Activated naive CD4-positive, alpha-beta T cell treated with anti-CD3 and anti-CD28 coated beads, Interleukin-2, amount 50 U/mL, for 72 hours (primary cell): Measurements from ENCODE around the gene PTGR1. TPM values are rescaled to one million over a fixed set of nuclear protein-coding genes. Genes with fewer than 3 reads are reported as not detected.
"Not testable (repeated sequence)": the region's sequence is repeated elsewhere in the genome, so short reads cannot be mapped to it uniquely, and the experiment has no call there.

Experiments used
- ATAC-seq, 2 donors: fragments of 150-1000 bp; cut with Tn5 transposase; 2 replicates each; pipeline ENCODE4 v1.10.0; 2021; ENCODE audit warnings: mild to moderate bottlenecking in 2 of 2, moderate library complexity in 2 of 2
- DNase-seq, 2 donors: peaks; one replicate each; pipeline ENCODE4 v3.0.0; 2021 to 2022; ENCODE audit warnings: low spot score in 2 of 2
- H3K27ac Mint-ChIP-seq, 2 donors: one replicate each; pipeline ENCODE4 v1.8.0; 2022; ENCODE audit warnings: mild to moderate bottlenecking in 2 of 2, mixed read lengths in 2 of 2
- H3K36me3 Mint-ChIP-seq, 2 donors: one replicate each; pipeline ENCODE4 v1.8.0; 2022; ENCODE audit warnings: mixed read lengths in 2 of 2
- H3K9me3 Mint-ChIP-seq, 2 donors: one replicate each; pipeline ENCODE4 v1.8.0; 2022; ENCODE audit warnings: mixed read lengths in 2 of 2
- total RNA-seq, 2 donors: library from RNA; stranded (reverse); gene quantifications; one replicate each; pipeline ENCODE4 v1.2.3, GENCODE V29; 2022

Gene PTGR1
- total RNA-seq, 2 donors from 2014 or later = 0.59 to 14.5 TPM

DNA sequence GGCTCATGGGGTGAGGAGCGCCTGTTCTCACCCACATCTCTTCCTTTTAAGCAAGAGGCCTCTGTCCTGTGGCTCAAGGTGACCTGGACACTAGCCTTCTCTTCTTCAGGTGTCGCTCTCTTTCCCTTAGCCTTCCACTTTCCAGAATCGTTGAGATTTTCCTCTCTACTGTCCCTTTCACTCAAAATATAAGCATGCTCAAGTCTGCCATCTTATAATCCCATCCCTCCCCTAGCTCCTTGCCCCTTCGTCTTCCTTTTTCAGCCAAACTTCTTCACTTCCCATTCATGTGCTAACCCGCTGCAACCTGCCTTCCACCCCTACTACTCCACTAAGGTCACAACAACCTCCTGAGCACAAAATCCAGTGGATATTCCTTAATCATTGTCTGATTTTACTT is 13.1 kb downstream of the PTGR1 start:
- Mint-ChIP-seq H3K9me3 (peaks cover 0 to 3% of the 10 kb centered on the region in 2 donors), H3K27ac (no peak overlapping the region), H3K36me3 (no peaks in the 10 kb centered on the region)
- no peak for DNase-seq
- no peak for ATAC-seq

DNA sequence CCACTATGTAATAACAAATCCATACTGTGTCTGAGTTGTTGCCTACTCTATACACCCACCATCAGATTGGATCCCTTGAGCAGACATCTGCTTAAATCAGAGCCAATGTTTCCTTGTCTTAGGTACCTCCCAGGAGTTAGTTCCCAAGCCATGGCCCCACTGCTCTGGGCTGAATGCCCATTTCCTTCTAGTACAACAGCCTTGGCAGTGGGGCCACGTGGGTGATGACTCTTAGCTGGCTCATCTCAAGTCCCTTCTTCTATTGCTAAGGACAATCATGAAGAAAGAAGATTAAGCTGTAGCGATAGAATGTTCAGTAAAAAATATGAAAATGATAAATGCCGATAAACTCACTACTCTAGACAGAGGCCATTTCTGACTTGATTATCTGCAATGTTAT is 16.6 kb downstream of the PTGR1 start:
- Mint-ChIP-seq H3K9me3 (peaks cover 0 to 3% of the 10 kb centered on the region in 2 donors), H3K27ac (no peak overlapping the region), H3K36me3 (no peaks in the 10 kb centered on the region)
- no peak for ATAC-seq
- DNase-seq = no peak

GRCh38 chr9:111572950-111573604 is 26.4 kb downstream of the PTGR1 start:
- Mint-ChIP-seq H3K27ac (no peak overlapping the region), H3K9me3 (peaks cover 10 to 23% of the 10 kb centered on the region in 2 donors), H3K36me3 (peaks cover 17 to 27% of the 10 kb centered on the region in 2 donors)
- DNase-seq (no peak), ATAC-seq (no peak)

DNA sequence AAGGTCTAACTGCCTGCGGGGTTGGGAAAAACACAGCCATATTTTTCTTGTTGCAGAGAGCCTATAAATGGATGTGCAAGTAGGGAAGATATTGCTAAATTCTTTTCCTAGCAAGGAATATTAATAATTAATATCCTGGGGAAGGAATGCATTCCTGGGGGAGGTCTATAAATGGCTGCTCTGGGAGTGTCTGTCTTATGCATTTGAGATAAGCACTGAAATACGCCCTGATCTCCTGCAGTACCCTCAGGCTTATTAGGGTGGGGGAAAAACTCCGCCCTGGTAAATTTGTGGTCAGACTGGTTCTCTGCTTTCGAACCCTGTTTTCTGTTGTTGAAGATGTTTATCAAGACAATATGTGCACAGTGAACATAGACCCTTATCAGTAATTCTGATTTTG is 31.3 kb downstream of the PTGR1 start:
- peaks cover 28 to 48% of the 10 kb centered on the region in 2 donors for H3K36me3 Mint-ChIP-seq
- not testable (repeated sequence) for ATAC-seq, H3K27ac Mint-ChIP-seq, DNase-seq
- peaks cover 16 to 33% of the 10 kb centered on the region in 2 donors for H3K9me3 Mint-ChIP-seq

DNA sequence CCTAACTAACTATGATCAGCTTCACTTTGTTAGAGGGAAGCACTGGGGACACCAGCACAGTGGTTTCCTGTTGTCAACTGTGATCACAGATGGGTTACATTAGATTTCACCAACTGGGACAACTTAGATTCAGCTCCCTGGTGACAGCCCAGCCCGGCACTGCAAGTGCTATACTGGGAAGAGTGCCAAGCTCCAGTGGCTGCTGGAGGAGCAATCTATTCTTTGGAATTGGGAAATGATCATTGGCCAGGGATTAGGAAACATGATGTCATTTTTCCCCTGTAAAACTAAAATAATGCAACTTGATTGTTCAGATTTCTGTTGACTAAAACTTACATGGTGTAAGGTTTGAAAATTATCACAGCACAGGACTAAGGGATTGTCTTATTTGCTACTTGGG is 33.2 kb downstream of the PTGR1 start:
- H3K27ac Mint-ChIP-seq = no peak overlapping the region
- no peak for ATAC-seq
- DNase-seq = no peak
- H3K36me3 Mint-ChIP-seq = peaks cover 33 to 43% of the 10 kb centered on the region in 2 donors
- H3K9me3 Mint-ChIP-seq = peaks cover 21 to 33% of the 10 kb centered on the region in 2 donors

DNA sequence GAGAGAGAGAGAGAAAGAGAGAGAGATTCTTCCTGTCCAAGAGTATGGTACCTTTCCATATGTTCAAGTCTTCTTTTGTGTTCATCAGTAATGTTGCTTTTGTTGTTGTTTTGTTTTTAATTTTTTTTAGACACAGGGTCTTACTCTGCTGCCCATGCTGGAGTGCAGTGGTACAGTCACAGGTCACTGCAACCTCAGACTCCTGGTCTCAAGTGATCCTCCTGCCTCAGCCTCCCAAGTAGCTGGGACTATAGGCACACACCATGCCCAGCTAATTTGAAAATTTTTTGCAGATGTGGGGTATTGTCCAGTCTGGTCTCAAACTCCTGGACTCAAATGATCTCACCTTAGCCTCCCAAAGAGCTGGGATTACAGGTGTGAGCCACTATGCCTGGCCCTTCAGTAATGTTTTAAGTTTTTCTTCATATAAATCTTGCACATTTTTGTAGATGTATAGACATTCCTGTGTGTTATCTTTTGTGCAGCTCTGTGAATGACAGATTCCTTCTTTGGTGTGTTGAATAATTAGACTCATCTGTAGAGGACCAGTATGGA is 38.2 kb downstream of the PTGR1 start:
- Mint-ChIP-seq H3K36me3 (peaks cover 16 to 30% of the 10 kb centered on the region in 2 donors), H3K27ac (no peak overlapping the region), H3K9me3 (peaks cover 22 to 28% of the 10 kb centered on the region in 2 donors)
- no peak for ATAC-seq
- DNase-seq = no peak

DNA sequence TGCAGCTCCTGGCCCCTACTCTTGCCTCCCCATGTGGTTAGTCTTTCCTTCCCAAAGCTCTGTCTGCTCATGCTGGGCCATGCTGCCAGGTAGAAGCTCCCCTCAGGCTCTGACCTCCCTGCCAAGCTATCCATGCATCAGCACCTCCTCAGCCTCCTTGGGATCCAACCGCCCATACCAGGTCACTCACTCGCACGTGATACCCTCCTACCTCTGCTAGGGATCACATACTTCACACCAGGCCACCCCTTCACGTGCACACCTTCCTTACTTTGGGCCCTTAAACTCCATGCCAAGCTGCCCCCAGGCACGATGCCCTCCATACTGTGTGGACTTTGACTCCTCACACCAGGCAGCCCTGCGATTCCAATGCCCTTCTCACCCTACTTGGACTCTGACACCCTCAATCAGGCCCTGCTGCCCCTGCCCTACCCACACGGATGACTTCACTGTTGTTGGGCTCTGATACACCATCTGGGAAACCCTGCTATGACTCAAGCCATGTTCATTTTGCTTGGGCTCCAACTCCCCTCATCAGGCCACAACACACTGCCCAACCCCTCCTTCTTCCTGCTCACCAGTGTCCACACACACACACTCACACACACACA is 40.3 kb downstream of the PTGR1 start:
- Mint-ChIP-seq H3K9me3 (peaks cover 39 to 40% of the 10 kb centered on the region in 2 donors), H3K27ac (no peak overlapping the region)
- DNase-seq = no peak

DNA sequence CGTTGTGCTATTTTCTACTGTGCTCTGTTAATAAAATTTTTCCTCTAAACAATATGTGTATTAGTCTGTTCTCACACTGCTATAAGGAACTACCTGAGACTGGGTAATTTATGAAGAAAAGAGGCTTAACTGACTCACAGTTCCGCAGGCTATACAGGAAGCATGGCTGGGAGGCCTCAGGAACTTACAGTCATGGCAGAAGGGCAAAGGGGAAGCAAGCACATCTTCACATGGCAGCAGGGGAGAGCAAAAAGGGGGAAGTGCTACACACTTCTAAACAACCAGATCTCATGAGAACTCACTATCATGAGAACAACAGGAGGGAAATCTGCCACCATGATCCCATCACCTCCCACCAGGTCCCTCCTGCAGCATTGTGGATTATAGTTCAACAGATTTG is 44.0 kb downstream of the PTGR1 start:
- Mint-ChIP-seq H3K36me3 (peaks cover 44 to 55% of the 10 kb centered on the region in 2 donors), H3K9me3 (peaks cover 46 to 51% of the 10 kb centered on the region in 2 donors)
- DNase-seq, ATAC-seq, H3K27ac Mint-ChIP-seq: not testable (repeated sequence)

More for the DNA sequence above, 40.3 kb downstream of the PTGR1 start:
- peaks cover 38 to 46% of the 10 kb centered on the region in 2 donors for H3K36me3 Mint-ChIP-seq
- no peak for ATAC-seq

DNA sequence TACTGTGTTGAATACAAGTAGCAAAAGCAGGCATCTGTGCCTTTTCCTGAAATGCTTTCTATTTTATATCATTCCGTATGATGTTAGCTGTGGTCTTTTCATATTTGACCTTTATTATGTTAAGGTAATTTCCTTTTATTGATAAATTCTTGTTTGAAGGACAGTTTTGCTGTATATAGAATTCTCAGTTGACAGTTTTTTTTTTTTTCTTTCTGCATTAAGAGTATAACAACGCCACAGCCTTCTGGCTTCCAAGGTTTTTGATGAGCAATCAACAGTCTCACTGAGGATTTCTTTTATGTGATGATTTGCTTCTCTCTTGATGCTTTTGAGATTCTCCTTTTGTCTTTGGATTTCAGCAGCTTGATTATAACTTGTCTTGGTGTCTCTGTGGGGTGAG is 50.8 kb downstream of the PTGR1 start:
- peaks cover 45 to 47% of the 10 kb centered on the region in 2 donors for H3K9me3 Mint-ChIP-seq
- H3K36me3 Mint-ChIP-seq = peaks cover 65 to 69% of the 10 kb centered on the region in 2 donors
- H3K27ac Mint-ChIP-seq = no peak overlapping the region

GRCh38 chr9:111542497-111543254 is 56.8 kb downstream of the PTGR1 start:
- Mint-ChIP-seq H3K27ac (no peak overlapping the region), H3K9me3 (peaks cover 38 to 42% of the 10 kb centered on the region in 2 donors), H3K36me3 (peaks cover 73 to 76% of the 10 kb centered on the region in 2 donors)
- ATAC-seq (no peak), DNase-seq (no peak)

More for the DNA sequence above, 50.8 kb downstream of the PTGR1 start:
- DNase-seq = no peak
- ATAC-seq = no peak

- peaks cover 50 to 67% of the 10 kb centered on the region in 2 donors for H3K36me3 Mint-ChIP-seq
- ATAC-seq (no peak), DNase-seq (no peak)
- peaks cover 21 to 29% of the 10 kb centered on the region in 2 donors for H3K9me3 Mint-ChIP-seq
- H3K27ac Mint-ChIP-seq = no peak overlapping the region
These were observed 66.2 kb downstream of the PTGR1 start for GRCh38 chr9:111533099-111533790.

DNA sequence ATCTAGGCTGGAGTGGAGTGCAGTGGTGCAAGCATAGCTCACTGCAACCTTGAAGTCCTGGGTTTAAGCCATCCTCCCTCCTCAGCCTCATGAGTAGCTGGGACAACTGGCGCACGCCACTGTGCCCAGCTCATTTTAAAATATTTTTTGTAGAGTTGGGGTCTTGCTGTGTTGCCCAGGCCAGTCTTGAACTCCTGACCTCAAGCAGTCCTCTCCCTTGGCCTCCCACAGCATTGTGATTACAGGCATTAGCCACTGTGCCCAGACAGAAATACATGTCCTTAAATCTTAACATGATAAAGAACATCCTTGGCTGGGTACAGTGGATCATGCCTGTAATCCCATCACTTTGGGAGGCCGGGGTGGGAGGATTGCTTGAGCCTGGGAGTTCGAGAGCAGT is 67.7 kb downstream of the PTGR1 start:
- no peak for DNase-seq
- Mint-ChIP-seq H3K27ac (no peak overlapping the region), H3K9me3 (peaks cover 21 to 26% of the 10 kb centered on the region in 2 donors), H3K36me3 (peaks cover 51 to 63% of the 10 kb centered on the region in 2 donors)
- ATAC-seq = no peak

- no peak overlapping the region for H3K27ac Mint-ChIP-seq
- H3K9me3 Mint-ChIP-seq = peaks cover 21 to 24% of the 10 kb centered on the region in 2 donors
- ATAC-seq (no peak), DNase-seq (no peak)
- H3K36me3 Mint-ChIP-seq = peaks cover 51 to 65% of the 10 kb centered on the region in 2 donors
These were observed 69.7 kb downstream of the PTGR1 start for GRCh38 chr9:111529787-111530186.

- no peak overlapping the region for H3K27ac Mint-ChIP-seq
- H3K9me3 Mint-ChIP-seq = peaks cover 7 to 21% of the 10 kb centered on the region in 2 donors
- ATAC-seq (peak; percentile 55), DNase-seq (no peak)
- peaks cover 27 to 51% of the 10 kb centered on the region in 2 donors for H3K36me3 Mint-ChIP-seq
These were observed 72.1 kb downstream of the PTGR1 start for GRCh38 chr9:111527347-111527746.

DNA sequence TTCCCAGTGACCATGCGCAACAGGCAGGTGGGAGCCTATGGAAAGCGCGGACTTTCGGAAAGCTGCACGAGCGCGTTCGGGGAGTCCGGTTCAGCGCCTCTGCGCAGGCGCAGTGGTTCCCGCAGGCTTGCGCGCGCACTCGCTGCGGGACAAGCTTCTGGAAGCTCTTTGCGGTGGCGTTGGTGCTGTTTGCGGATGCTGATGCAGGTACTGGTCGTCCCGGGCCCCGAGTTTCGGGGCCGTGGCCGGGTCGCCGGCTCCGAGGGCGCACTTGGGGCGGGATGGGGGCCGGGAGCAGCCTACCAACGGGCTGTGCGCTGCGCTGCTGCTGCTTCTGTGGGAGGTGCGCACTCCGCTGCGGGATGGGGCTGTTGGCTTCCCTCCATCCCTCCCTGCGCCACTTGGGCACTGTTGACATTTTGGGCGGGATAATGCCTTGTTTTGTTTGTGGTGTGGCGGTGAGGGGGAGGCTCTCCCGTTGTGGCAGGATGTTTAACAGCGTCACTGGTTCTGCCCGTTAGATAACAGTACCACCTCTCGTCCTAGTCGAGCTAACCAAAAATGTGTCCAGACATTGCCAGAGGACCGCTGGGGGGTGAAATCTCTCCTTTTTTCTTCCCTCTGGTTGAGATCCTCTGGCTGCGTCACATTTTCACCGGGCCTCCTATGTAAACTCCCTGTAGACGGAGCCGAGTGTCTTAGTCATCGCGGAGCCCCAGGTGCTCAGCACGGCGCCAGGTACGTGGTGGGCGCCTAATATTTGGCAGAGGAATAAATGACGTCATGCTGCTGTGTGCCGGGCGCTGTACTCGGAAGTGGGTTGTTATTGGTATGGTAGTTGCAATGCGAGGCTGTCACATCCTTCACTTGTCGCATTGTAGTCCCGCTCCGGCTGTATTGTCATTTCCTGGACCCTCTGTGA is 74.1 kb downstream of the PTGR1 start, which contains the start of gene ZNF483:
ZNF483 (plus strand) TSS at position 124 of the 922 bp plus-strand sequence. CDS start 2,217 bp downstream, outside the sequence.
- peak; percentile 75 for DNase-seq
- H3K36me3 Mint-ChIP-seq = peaks cover 18 to 40% of the 10 kb centered on the region in 2 donors
- ATAC-seq = peak; percentile 71 to 78
- peaks cover 3 to 17% of the 10 kb centered on the region in 2 donors for H3K9me3 Mint-ChIP-seq
- H3K27ac Mint-ChIP-seq = peak within 1 kb of the TSS; percentile 75 to 95
